HG02798 (cell line): ENCODE measurements around the gene KRT7.

Source experiments
- ATAC-seq: cut with Tn5 transposase; IDR thresholded peaks from one replicate; pipeline ENCODE4 v1.9.1; 2021; ENCODE audit warnings: mild to moderate bottlenecking; ENCODE audit not compliant: unreplicated experiment, poor library complexity

Gene KRT7

DNA sequence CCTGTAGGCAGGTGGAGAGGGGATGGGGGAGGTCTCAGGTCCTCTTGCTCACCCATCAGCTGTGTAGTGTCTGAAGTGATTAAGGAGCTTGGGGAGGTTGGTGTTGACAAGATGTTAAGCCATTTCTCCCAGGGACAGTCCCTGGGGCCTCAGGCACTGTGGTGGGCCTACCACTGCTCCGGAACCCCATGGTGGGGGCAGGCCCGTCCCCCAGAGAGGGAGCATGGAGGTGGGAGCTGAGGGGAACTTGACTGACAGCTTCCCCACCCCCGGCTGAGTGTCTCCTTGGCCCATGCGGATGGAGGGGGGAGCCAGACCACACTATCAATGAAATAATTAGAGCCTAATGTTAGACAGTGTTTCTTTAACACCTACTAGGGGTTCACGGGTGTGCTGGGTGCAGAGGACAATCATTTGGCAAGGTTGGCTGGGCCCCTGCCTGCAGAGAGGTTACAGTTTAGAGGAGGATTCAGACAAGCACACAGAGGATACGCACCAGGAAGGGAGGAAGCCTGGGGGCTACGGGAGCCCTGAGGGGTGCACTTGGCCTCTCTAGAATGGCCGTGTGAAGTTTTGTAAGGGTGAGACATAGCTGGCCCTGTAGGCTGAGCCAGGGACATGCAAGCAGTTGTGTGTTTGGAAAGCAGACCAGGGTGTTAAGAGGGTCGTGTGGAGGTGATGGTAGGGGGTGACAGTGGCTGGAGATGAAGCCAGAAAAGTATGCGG is 22.0 kb upstream of the KRT7 start:
- ATAC-seq, result no peak

- ATAC-seq, result no peak
These were observed 21.1 kb upstream of the KRT7 start for GRCh38 chr12:52211716-52212585.

DNA sequence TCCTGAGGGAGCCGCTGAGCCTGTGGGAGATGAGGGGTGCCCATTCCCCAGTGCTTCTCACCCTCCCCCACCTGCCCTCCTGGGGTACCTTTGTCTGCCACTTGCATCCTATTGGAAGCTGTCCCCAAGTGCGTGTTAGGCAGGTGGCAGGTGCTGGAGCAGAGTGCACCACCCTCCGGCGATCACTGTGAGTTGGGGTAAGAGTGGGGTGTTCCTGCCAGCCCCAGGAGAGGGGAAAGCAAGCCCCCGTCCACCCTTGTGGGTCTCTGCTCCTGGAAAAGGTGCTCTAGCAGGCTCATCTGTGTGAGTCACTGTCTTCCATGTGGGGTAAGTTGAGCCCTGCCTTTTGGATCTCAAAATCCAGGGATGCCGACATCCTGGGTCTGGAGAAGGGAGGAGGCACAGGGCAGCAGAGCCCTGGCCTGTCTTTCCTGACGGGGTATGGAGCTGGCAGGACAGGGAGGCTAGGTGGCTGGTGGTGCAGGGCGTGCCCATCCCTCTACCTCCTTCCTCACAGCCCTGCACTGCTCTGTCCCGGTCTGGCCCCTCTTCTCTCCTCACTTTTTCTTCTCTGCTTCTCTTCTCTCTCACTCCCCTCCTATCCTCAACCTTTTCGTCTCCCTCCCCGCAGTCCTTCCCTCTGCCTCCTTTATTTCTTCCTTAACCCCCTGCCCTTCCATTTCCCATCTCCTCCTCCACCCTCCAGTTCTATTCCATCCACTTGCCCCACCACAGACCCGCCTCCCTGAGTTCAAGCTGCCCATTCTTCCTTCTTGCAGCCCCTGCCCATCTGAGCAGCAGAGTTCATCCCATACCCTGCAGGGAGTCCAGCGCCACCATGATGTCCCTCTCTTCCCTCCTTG is 20.1 kb upstream of the KRT7 start:
- no peak for ATAC-seq

- peak; percentile 70 for ATAC-seq
These were observed 19.3 kb upstream of the KRT7 start for GRCh38 chr12:52213564-52214420.

DNA sequence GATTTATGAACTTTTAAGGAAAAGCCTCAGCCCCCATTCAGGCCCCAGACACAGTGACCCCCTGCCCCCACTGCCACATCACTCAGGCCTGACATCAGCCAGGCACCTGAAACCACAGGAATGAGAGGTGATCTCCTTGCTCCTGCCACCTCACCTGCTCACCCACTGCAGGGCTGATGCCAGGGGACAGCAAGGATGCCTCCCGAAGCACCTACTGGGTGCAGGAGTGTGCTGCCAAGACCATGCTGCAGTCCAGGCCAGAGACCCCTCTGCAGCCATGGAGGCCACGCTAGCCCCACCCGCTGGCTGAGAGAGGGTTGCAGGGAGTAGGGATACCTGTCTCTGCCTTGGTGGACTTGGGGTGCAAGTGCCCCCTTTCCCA is 18.6 kb upstream of the KRT7 start:
- ATAC-seq, result no peak

DNA sequence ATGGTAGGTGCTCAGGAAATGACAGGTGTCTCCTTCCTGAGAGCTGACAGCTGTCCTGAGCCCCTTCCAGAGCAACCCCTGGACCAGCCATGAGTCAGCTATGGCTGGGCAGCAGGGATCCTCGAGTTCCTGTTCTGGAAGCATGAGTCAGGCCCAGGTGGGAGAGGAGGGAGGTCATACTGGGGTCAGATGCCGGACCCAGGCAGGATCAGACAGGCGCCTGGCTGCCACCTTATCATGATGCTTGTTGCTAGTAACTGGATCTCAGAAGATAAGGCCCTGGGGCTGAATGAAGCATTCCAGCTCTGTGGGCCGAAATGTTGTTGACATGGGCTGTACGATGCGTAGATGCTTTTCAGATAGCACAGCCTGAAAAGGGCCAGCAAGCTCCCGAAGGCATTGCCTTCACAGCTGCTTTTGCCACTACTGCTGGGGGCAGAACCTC is 17.4 kb upstream of the KRT7 start:
- ATAC-seq, result no peak

- no peak for ATAC-seq
These were observed 16.9 kb upstream of the KRT7 start for GRCh38 chr12:52216100-52216499.

- ATAC-seq, result no peak
These were observed 16.2 kb upstream of the KRT7 start for GRCh38 chr12:52216807-52217206.

DNA sequence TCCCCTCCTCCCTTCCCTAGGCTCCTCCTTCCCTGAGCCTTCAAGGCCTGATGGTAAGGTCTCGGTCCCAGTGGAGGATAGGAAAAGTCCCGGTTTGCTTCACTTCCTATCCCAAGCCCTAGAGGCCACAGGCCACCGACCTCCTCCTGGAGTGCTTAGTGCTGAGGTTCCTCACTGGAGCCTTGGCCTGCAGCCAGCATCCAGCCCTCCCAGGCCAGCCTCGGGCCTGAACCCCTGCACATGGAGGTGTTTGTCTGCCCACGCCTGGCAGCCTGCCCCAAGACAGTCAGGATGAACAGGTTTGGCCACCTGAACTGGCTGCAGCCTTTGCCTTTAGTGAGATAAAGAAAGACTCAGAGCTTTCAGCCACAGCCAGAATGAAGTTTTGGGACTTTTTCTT is 15.8 kb upstream of the KRT7 start:
- ATAC-seq, result no peak

DNA sequence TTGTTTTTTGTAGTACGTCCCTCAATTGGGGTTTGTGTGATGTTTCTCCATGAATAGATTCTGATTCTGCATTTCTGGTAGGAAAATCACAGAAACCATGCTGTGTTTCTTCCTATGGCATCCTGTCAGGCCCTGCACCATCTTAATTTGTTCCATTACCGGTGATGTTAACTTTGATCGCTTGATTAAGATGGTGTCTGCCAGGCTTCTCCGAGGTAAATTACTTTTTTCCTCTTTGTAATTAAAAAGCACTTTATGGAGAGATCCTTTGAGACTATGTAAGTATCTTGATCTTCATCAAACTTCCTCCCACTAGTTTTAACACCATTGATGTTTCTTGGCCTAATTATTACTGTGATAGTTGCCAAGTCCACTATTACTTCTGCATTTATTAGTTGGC is 15.0 kb upstream of the KRT7 start:
- no peak for ATAC-seq

GRCh38 chr12:52220477-52220876 is 12.6 kb upstream of the KRT7 start:
- no peak for ATAC-seq

GRCh38 chr12:52221070-52221781 is 11.8 kb upstream of the KRT7 start:
- ATAC-seq, result no peak

GRCh38 chr12:52221912-52222457 is 11.1 kb upstream of the KRT7 start:
- ATAC-seq, result no peak

DNA sequence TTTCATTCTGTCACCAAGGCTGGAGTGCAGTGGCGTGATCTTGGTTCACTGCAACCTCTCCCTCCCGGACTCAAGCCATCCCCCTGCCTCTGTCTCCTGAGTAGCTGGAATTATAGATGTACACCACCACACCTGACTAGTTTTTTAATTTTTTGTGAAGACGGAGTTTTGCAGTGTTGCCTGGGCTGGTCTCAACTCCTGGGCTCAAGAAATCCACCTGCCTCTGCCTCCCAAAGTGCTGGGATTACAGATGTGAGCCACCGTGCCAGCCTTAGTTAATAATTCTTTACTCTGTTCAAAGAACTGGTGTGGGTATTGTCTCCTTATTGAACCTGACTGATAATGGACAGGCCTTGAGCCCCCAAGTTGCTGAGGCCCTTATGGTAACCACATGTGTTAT is 10.4 kb upstream of the KRT7 start:
- ATAC-seq, result no peak

DNA sequence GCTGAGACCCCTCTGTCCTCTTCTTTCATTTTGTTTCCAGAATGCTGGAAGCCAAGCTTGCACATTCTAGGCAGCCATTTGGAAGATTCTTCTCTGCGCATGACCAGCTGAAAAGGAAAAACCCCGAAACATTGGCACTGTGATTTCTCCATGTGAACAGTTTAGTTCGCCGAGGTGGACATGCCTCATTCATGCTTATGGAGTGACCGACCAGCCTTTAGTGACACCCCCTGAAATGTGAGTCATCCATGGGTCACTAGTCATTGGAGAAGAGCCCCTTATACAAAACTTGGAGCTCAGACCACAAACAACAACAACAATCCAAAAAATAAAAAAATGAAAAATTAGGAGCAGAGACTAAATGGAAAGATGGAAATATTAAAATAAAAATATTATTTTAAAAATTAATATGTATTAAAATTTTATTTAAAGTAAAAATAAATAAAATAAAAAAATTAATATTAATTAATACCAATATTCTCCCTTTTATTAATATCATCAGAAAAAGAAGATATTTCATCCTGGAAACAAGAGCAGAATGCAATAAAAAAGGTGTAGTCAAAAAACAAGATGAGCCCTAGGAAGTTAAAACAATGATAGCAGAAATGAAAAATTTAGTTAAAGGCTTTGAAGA is 9.5 kb upstream of the KRT7 start:
- no peak for ATAC-seq

- no peak for ATAC-seq
These were observed 8.9 kb upstream of the KRT7 start for GRCh38 chr12:52224151-52224550.

DNA sequence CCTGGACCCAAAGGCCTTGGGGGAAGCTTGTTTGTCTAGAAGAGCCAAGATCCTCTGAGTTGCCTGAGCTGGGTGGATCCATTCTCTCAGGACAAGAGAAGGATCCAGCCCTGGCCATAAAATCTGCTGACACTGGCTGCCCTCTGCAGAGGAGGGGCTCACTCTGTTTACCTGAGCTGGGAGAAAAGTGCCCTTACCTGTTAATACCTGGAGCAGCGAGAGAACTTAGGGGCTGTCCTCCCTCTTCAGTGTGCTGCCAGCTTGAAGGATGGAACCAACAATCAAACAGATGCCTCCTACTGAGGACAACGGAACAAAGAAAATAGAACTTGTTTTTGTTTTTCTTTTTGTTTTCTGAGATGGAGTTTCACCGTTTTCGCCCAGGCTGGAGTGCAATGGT is 7.3 kb upstream of the KRT7 start:
- no peak for ATAC-seq

DNA sequence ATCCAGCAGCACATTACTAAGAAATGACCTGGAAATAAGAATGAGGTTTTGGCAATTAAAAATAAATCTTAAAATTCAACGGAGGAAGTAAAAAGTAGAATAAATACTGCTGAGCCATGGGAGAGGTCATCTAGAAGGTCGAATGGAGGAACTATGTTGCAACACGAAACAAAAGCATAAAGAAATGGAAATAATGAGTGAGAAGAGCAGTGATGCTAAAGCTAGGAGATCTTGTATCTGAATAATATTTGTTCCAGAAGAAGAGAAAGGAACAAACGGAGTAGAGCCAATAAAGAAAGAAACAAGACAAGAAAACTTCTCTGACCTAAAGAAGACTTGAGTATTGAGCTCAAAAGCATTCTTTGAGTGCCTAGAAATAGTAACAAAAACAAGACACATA is 6.6 kb upstream of the KRT7 start:
- no peak for ATAC-seq
